Activated naive CD8-positive, alpha-beta T cell treated with anti-CD3 and anti-CD28 coated beads, Interleukin-2, amount 50 U/mL, for 24 hours (primary cell): ENCODE results near the gene ENC1.
A peak's percentile ranks its signal among the peaks of the same experiment; 100 is the strongest.

Experiments
- ATAC-seq: fragments of 150-1000 bp; cut with Tn5 transposase; one replicate; pipeline ENCODE4 v1.10.0; 2021
- DNase-seq: peaks from one replicate; pipeline ENCODE4 v3.0.0; 2021
- H3K27ac Mint-ChIP-seq: one replicate; pipeline ENCODE4 v1.8.0; 2021; ENCODE audit warnings: mild to moderate bottlenecking, mixed read lengths
- H3K27me3 Mint-ChIP-seq: one replicate; pipeline ENCODE4 v1.8.0; 2021; ENCODE audit warnings: mixed read lengths
- H3K36me3 Mint-ChIP-seq: one replicate; pipeline ENCODE4 v1.8.0; 2021; ENCODE audit warnings: low read depth, mixed read lengths
- H3K4me1 Mint-ChIP-seq: one replicate; pipeline ENCODE4 v1.8.0; 2021; ENCODE audit warnings: mixed read lengths
- H3K4me3 Mint-ChIP-seq: one replicate; pipeline ENCODE4 v1.8.0; 2021; ENCODE audit warnings: mild to moderate bottlenecking, moderate library complexity, mixed read lengths
- H3K9me3 Mint-ChIP-seq: one replicate; pipeline ENCODE4 v1.8.0; 2021; ENCODE audit warnings: mixed read lengths

Gene ENC1

DNA sequence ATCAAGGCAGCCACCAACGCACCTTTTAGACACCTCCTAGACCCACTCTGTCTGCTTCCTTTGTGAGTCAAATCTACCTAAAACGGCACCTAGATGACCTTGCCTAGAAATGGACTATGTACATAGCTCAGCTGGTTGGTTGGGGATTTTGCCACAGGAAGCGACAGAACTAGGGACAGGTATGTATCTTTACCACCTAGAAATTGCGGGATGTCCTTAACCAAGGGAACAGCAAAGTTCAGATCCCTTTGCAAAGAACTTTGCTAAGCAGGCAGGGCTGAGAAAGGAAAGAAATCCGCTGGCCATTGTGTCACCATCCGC lies 2.0 kb upstream of the ENC1 start:
- no peak for DNase-seq
- Mint-ChIP-seq H3K27ac (no peak overlapping the region), H3K9me3 (no peaks in the 10 kb centered on the region), H3K27me3 (peaks cover 46% of the 10 kb centered on the region), H3K4me3 (peak overlapping the region; percentile 78), H3K4me1 (peaks cover 35% of the 10 kb centered on the region), H3K36me3 (no peaks in the 10 kb centered on the region)
- ATAC-seq, result no peak

DNA sequence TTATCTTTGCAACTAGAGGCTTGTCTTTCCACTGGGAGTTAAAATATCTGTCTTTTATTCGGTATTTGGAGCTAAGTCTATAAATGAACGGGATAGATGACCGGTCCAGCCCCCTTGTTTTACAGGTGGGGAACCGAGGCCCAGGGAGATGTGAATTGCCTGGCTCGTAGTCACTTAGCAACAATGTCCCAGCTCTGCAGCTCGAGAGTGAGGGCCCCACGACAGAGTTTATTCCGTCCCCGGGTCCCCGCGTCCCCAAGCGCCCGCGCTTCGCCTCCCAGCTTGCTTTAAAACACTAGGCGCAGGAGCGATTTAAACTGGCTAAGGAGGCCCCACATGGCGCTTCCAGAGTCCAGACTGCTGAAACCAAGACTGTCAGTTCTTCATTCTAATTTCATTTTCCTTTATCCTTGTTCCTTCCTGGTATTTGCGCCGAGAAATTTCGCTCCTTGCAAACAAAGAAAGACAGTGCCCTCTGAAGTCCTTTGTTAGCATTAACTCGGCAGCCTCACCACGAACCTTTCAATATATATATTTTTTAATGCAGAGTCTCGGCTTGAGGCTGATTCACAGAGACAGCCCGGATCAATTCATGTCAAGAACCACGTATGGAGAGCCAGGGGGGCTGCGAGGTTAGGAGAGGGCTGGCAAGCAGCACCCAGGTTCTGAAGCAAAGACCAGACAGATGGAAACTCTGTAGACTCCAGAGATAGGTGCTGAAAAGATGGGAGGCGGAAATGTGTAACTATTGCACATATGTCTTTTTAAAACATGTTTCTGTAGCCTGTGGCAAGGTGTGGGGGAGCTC lies 1.4 kb upstream of the ENC1 start:
- H3K27me3 Mint-ChIP-seq, result peaks cover 47% of the 10 kb centered on the region
- H3K36me3 Mint-ChIP-seq, result no peaks in the 10 kb centered on the region
- ATAC-seq, result no peak
- H3K4me3 Mint-ChIP-seq, result peak overlapping the region; percentile 78
- no peak for DNase-seq
- peaks cover 35% of the 10 kb centered on the region for H3K4me1 Mint-ChIP-seq
- H3K9me3 Mint-ChIP-seq, result no peaks in the 10 kb centered on the region
- H3K27ac Mint-ChIP-seq, result no peak overlapping the region

DNA sequence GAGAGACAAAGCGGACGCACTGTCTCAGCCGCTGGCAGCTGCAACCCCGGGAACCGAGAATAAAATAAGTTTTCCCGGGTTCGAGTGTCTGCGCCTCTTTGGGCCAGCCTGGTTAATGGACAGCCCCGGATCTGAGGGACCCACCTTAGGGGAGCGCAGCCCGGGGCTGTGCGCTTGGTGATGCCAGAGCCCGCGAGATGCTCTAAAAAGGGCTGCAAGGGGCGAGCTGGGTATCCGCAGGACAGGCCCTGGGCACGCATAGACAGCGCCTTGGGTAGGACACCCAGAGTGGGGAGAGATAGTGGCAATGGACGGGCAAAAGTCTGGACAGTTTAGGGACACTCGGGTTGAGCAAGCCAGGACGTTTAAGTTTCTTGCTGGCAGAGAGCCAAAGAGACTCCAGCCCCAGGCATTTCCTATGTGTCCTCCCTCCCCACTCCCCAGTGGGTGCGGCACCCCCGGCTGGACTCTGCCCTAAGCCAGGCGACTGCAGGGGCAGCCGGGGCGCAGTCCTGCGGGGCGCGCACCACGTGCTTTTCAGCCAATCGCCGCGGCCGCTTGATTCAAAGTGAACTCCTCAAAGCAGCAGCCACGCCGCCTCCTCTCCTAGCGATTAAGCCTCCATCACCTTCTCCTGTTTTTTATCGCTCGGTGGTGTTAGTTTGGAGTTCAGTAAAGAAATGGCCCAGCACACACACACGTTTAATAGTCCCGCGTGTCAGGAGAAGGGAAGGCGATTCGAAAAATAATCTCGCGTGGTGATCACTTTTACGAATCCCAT lies 616 bp upstream of the ENC1 start:
- ATAC-seq (peak; percentile 16), DNase-seq (peak; percentile 57)
- H3K27ac Mint-ChIP-seq, result no peak overlapping the region
- no peaks in the 10 kb centered on the region for H3K36me3 Mint-ChIP-seq
- peaks cover 46% of the 10 kb centered on the region for H3K27me3 Mint-ChIP-seq
- peaks cover 35% of the 10 kb centered on the region for H3K4me1 Mint-ChIP-seq
- H3K4me3 Mint-ChIP-seq, result peak overlapping the region; percentile 78
- H3K9me3 Mint-ChIP-seq, result no peaks in the 10 kb centered on the region

DNA sequence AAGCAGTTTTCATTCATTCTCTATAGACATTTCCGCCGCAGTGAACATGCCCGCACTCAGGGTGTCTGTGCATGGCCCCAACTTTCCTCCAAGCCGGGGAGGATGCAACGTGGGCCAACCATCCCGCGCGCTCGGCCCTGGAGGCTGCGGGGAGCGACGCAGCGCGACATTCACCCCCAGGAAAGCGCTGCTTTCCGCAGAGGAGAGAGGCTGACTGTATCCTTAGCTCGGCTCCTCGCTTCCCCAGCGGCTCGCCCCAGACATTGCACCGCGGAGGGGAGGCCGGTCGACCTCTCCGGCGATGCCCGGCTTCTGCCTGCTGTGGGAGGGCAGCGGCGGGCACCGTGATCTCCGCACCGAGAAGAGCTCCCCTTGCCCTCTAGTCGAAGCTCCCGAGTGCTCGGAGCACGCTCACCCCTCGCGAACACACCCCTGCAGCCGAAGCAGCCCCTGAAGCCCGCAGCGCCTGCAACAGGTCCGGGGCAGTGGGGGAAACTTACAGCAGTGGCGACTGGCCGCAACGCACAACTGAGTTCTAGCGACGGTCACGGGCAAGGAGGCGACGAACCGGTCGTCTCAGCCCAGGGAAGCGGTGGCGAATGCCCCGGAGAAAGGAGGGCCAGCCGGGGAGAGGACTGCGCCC lies 600 bp downstream of the ENC1 start:
- H3K4me1 Mint-ChIP-seq, result peaks cover 35% of the 10 kb centered on the region
- H3K9me3 Mint-ChIP-seq, result no peaks in the 10 kb centered on the region
- DNase-seq, result peak; percentile 52
- no peak overlapping the region for H3K27ac Mint-ChIP-seq
- ATAC-seq, result peak; percentile 41
- H3K36me3 Mint-ChIP-seq, result no peaks in the 10 kb centered on the region
- H3K4me3 Mint-ChIP-seq, result peak overlapping the region; percentile 78
- peaks cover 49% of the 10 kb centered on the region for H3K27me3 Mint-ChIP-seq

DNA sequence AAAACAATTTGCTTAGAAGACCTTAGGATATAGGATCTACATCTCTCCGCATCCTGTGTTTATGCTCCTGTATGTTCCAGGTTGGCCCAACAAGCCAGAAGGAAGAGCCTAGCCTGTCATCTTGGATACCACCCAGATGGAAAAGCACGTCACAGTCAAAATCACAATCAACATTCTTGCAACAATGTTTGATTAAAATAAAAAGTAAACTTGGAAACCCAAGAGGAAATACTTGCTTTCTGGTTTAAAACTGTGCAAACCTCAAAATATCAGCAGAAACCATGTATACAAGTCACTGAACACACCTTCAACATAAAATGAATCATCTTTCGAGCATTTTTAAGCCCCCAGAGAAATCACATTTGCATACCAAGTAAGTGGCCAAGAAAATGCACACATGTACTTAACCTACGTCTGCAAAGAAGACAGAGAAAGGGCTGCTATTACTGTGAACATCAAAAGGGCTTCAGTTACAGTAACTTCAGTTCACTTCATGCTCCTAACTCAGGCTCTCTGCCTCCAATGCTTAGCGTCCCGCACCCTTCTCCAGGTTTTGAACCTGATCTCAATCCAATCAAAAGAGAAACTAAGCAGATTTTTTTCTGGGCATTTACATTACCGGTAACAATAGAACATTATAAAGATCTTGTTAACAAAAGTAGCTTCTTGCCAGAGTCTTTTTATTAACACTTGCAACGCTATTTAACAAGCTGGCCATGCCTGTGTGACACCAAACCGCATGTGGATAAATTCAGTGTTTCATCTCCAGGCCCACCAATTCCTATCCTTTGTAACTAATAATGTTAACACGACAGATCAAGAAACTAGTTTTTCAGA lies 1.3 kb downstream of the ENC1 start:
- H3K27me3 Mint-ChIP-seq, result peaks cover 47% of the 10 kb centered on the region
- no peaks in the 10 kb centered on the region for H3K36me3 Mint-ChIP-seq
- DNase-seq, result no peak
- no peak overlapping the region for H3K27ac Mint-ChIP-seq
- no peaks in the 10 kb centered on the region for H3K9me3 Mint-ChIP-seq
- H3K4me1 Mint-ChIP-seq, result peaks cover 35% of the 10 kb centered on the region
- H3K4me3 Mint-ChIP-seq, result peak overlapping the region; percentile 78
- peak; percentile 42 for ATAC-seq

DNA sequence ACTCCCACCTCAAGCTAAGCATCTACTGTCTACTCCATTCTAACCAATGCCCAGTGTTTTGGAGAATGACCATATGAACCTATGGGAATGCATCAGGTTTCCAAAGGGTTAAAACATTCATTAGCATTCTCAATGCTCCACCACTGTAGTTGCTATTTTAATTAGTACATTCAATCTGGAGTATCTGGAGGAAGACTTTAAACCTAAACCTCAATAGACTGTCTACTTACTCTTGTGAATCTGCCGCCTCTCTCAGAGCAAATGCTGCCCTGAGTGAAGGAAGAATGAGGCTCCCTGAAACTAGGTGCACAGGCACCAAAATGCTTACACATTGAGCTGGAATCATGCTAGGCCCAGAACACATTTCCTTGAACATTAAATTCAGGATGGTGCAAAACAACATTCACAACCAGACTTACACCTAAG lies 2.0 kb downstream of the ENC1 start:
- Mint-ChIP-seq H3K36me3 (no peaks in the 10 kb centered on the region), H3K4me3 (peak overlapping the region; percentile 78), H3K4me1 (peaks cover 36% of the 10 kb centered on the region), H3K9me3 (no peaks in the 10 kb centered on the region), H3K27ac (no peak overlapping the region), H3K27me3 (peaks cover 42% of the 10 kb centered on the region)
- no peak for ATAC-seq
- DNase-seq, result no peak

DNA sequence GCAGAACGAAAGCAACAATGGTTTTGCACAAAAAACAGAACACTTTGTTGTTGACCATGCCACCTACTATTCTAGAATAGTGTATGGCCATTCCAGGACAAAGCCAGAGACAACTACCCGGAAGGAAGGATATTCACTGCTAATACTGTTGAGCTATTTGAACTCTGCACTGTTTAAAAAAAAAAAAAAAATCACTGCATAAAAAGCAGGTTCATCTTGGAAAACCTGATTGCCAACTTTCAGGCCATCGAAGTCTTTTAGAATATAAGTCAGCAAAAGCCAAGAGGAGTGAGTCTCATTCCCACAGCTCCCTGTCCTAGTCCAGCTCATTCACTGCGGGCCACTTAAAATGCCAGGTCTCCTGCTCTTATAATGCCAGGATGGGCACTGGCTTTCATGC lies 4.0 kb downstream of the ENC1 start:
- Mint-ChIP-seq H3K9me3 (no peaks in the 10 kb centered on the region), H3K27me3 (peaks cover 30% of the 10 kb centered on the region), H3K4me3 (no peak overlapping the region), H3K4me1 (peaks cover 47% of the 10 kb centered on the region), H3K36me3 (no peaks in the 10 kb centered on the region), H3K27ac (no peak overlapping the region)
- ATAC-seq (no peak), DNase-seq (no peak)

DNA sequence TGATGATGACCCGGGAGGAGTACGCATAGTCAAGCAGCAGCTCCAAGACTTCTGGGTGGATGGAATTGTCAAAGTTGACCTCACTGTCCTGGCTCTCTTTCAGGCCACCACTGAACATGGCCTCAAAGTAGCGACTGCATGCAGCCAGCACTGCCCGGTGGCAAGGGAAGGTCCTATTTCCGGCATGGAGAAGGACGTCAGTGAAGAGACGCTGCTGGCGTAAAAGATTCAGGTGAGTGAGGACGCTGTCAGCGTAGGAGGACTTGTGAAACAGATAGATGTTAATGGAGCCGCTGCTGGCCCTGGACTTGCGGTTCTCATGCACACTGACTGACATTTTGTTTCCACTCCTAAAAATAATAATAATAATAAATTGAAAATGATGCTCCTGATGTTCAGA lies 4.4 kb downstream of the ENC1 start:
- no peak for ATAC-seq
- no peak overlapping the region for H3K4me3 Mint-ChIP-seq
- no peaks in the 10 kb centered on the region for H3K36me3 Mint-ChIP-seq
- H3K9me3 Mint-ChIP-seq, result no peaks in the 10 kb centered on the region
- no peak for DNase-seq
- peaks cover 47% of the 10 kb centered on the region for H3K4me1 Mint-ChIP-seq
- H3K27ac Mint-ChIP-seq, result no peak overlapping the region
- peaks cover 30% of the 10 kb centered on the region for H3K27me3 Mint-ChIP-seq

DNA sequence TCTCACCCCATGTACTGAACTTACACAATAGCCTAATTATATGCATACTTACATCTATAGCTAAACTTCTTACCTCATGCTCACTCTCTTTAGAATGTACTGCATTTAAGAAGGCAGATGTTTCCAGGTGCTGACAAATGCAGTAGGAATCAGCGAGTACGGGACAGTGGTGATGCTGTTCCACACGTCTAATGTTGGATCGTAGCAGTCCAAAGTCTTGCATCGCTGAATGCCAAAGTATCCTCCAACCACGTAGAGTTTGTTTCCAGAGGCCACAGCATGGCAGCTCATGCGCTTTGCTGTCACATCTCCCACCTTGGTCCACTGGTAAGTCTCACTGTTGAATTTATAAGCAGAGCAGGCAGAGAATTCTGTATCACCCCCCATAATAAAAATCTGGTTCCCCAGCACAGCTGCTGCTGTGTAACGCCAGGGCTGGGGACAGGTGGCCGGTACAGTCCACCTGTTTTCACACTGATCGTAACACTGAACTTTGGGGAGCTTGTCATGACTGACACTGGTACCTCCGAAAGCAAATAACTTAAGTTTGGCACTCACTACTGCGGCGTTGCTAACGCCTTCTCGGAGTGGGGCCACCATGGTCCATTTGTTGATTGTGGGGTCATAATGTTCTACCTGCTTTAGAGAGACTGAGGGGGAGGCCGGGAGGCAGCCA lies 5.8 kb downstream of the ENC1 start:
- ATAC-seq (no peak), DNase-seq (no peak)
- H3K4me3 Mint-ChIP-seq, result no peak overlapping the region
- H3K4me1 Mint-ChIP-seq, result peaks cover 52% of the 10 kb centered on the region
- H3K9me3 Mint-ChIP-seq, result no peaks in the 10 kb centered on the region
- no peaks in the 10 kb centered on the region for H3K36me3 Mint-ChIP-seq
- peaks cover 28% of the 10 kb centered on the region for H3K27me3 Mint-ChIP-seq
- no peak overlapping the region for H3K27ac Mint-ChIP-seq

DNA sequence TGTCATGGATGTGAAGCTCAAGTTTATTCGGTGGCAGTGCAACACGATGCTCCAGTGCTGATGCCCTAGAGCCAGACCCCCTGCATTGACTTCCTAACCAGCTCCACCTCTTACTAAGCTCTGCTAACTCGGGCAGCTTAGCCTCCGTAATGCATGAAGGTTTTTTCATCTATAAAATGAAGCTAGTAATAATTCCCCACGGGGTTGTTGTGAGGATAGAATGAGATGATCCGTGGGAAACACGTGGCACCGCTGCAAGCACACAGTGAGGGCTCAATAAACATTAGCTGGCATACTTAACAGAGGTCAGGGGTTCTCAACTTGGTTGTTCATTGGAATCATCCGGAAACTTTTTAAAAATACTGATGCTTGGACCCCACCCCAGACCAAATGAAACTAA lies 6.8 kb downstream of the ENC1 start:
- ATAC-seq, result no peak
- no peak for DNase-seq
- no peak overlapping the region for H3K27ac Mint-ChIP-seq
- no peaks in the 10 kb centered on the region for H3K9me3 Mint-ChIP-seq
- peaks cover 18% of the 10 kb centered on the region for H3K27me3 Mint-ChIP-seq
- no peak overlapping the region for H3K4me3 Mint-ChIP-seq
- H3K4me1 Mint-ChIP-seq, result peaks cover 42% of the 10 kb centered on the region
- no peaks in the 10 kb centered on the region for H3K36me3 Mint-ChIP-seq

DNA sequence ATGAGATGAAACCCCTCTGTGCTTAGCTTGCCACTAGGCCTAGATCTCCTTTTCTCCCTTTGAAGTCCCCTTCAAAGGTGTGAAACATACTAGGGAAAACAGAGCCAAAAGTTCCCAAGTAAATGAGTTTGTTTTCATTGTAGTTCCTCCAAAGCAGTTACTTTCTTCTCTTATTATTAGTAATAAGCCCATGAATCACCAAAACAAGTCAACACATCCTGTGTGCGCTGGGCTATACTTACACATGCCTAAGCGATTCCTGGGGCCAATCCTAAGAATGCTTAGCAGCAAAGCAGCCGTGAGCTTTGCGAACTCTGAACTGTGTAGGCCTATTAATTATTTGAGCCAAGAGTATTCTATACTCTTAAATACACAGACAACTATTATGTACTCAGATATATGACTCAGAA lies 7.6 kb downstream of the ENC1 start:
- H3K4me1 Mint-ChIP-seq, result peaks cover 34% of the 10 kb centered on the region
- H3K27ac Mint-ChIP-seq, result no peak overlapping the region
- H3K36me3 Mint-ChIP-seq, result no peaks in the 10 kb centered on the region
- DNase-seq, result no peak
- H3K4me3 Mint-ChIP-seq, result no peak overlapping the region
- peaks cover 13% of the 10 kb centered on the region for H3K27me3 Mint-ChIP-seq
- no peaks in the 10 kb centered on the region for H3K9me3 Mint-ChIP-seq
- ATAC-seq, result no peak

DNA sequence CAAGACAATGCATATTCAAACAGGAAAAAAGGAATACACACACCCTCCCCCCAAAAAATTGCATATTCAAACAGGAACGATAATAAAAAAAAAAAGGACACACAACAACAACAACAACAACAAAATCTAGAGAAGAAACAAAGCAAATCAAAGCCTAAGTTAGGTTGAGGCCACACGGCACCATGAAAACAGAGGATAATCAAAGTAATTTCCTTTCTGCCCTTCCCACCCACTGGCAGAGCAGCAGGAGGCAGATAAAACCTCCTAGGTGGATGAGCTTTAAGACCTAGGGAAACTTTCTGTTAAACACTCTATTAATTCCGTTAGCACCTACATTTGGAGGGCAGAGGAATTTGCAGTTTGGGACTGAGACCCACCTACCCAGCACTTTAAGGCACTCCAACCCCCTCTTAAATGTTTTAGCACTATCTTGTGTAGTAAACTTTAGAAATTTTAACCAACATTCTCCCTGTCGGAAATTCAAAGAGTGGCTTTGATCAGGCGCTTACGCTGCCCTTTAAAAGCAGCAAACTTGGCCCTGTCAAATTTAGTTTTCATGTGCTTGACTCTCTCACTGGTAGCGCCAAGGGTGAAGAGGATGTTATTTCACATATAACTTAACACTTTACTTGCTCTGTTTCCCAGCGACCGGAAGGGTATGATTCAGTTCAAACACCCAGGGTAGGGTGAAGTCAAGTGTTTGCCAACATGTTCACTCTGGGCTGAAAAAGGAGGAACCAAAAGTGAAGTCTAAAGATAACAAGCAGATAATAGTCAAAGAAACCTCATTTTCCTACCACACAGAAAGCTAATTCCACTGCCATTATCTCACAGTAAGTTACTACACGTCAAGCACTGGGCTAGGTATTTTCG lies 9.2 kb downstream of the ENC1 start:
- Mint-ChIP-seq H3K9me3 (no peaks in the 10 kb centered on the region), H3K36me3 (no peaks in the 10 kb centered on the region), H3K27ac (peak overlapping the region; percentile 85), H3K4me1 (peaks cover 32% of the 10 kb centered on the region), H3K27me3 (peaks cover 7% of the 10 kb centered on the region), H3K4me3 (peak overlapping the region; percentile 16)
- ATAC-seq (peak; percentile 87), DNase-seq (no peak)

DNA sequence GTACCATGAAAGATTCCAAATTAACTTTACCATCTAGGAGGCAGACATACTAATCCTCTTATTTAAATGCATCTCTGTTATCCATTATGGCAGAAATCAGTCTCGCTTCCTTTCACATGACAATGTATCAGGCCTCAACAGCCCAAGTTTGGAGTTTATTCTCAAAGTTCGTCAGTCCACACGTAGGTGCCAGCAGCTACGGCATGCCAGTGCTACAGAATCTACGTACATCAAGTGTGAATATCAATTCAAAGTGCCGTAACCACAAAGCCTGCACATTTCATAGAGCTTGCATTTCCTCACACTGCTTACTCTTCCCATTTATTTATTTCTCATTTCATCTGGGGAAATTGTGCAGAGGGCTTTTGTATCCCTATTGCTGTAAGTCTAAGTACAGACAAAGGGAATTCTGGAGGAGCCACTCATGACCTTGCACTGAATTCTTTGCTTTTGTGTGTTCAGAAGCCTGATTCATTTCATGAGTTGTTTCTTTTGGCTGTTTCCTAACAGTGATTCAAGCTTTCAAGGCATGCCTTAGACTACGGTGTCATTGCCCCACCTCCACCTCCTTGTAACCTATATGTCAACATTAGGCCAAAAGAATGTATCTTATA lies 10.0 kb downstream of the ENC1 start:
- Mint-ChIP-seq H3K4me1 (peaks cover 32% of the 10 kb centered on the region), H3K4me3 (no peak overlapping the region), H3K9me3 (no peaks in the 10 kb centered on the region), H3K27ac (peak overlapping the region; percentile 56), H3K27me3 (peaks cover 6% of the 10 kb centered on the region), H3K36me3 (no peaks in the 10 kb centered on the region)
- ATAC-seq, result peak; percentile 29
- DNase-seq, result no peak
